HG03460 (cell line): ENCODE measurements around the gene SLC22A15.
"Not testable (repeated sequence)": the region's sequence is repeated elsewhere in the genome, so short reads cannot be mapped to it uniquely, and the experiment has no call there.

Experiments used
- ATAC-seq: cut with Tn5 transposase; IDR thresholded peaks from one replicate; pipeline ENCODE4 v1.9.1; 2021; ENCODE audit not compliant: unreplicated experiment

SLC22A15 gene

DNA sequence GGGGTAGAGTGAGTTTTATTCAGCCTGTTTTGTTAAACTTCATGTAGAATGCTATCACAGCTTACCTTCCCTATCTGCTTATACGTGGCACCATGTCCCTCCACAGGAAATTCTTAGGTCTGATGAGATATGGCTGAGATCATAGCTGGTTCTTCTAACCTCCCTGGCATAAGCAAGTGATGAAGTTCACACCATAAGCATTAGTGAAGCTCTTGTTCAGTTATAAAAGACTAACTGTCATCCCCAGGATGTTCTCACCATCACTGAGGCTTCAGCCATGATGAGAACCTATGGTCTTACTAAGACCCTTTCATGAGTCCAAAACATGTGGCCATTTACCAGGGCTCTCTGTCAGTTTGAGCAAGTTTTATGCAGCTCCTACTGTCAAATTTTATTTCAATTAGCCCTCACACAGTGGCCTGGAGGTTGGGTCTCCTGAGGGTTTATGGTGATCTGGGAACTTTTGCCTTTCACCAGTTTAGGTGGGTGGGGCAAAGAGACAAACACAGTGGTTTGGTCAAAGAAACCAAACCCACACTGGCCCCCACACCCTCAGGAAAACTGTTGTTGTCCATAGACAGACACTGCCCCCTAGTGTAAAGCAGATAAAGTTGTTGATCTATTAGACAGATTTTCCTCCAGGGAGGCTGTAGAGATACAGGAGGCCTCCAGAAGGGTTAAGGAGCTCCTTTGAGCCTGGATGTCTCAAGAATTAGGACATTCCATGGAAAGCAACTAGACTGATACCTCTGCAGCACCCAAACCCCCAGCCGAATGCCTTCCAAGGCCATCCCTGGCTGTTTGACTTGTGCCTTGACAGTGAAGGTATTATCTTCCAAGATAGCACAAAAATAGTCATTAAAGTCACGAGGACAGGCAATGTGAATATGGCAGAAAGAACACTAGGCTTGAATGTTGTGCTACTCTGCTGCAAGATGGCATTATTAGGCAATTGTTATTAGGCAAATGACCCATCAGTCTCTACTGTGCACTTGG is 5.0 kb downstream of the SLC22A15 start:
- no peak for ATAC-seq

DNA sequence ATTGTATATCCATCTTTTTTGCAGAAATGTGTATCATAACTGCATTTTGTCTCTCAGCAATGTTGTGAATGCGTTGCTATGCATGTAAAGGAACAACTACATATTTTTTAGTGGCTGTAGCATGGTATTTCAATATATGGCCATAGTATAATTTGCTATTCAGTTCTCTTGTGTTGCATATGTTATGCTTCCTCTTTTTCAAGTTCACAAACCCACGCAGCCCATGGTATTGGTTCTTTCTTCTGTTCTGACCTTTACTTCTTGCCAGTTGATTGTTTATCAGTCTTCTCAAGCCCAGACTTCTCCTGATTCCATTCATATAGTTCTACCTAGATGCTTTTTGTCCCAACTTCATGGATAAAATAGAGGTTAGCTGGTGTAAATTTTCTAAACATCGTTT is 6.1 kb downstream of the SLC22A15 start:
- ATAC-seq = no peak

DNA sequence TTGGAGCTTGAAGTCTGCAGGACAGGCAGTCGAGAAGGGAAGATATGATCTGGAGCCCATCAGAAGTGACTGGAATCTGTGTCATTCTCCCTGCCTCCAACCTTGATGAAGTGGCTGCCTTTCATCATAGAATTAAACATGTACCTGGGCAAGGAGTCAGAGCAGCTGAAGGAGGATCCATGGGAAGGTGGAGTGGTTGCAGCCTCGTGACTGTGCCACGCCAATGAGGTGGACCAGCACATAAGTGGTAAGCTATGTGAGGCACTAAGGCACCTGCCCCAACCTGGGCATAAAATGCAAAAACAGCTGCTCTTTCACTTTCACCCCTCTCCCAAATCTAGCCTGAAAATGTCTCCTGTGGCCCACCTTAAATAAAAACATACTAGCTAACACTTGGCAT is 7.3 kb downstream of the SLC22A15 start:
- no peak for ATAC-seq

DNA sequence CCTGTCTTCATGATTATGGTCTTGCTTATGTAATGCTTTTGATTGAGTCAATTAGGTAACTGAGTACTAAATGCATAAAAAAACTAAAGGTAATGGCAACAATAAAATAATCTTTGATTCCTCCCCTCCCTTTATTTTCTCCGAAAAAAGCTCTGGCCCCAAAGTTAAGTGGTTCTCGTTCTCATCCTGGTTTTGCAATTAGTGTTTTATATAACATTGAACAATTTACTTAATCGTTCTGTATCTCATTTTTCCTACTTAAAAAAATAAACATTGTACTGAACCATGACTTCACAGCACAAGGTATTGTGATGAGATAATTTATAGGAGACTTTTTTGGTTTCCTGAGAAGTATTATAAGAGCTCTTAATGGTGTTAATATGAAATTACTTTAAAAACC is 11.3 kb downstream of the SLC22A15 start:
- ATAC-seq = no peak

DNA sequence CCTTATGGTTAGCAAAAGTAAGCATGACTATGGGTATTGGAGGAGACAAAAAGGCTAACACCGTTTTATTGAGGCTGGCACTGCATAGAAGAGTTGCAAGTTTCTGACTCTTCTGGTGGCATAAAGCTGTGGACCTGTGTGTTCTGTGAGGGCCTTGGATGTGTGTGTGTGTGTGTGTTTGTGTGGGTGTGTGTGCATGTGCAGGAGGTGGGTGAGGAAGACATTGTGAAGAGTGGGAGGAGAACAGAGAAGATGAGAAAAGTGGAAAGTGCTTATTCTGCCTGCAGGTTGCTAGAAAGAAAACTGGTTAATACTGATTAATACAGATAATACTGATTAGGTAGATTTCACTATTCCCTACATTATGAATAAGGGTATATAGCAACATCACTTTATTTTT is 12.6 kb downstream of the SLC22A15 start:
- no peak for ATAC-seq

DNA sequence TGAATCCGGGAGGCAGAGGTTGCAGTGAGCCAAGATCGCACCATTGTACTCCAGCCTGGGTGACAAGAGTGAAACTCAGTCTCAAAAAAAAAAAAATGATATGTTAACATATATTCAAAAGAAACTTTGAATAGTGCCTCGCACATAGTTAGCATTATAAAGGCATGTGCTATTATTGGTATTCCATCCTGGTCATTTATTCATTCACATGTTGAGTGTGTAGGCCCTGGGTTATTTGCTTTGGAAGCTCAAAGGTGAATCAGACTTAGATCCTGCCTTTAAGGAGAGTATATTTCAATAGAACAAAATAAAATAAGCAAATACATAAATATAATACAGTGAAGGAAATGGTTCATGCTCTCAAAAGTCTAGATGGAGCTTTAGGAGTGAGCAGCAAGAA is 13.4 kb downstream of the SLC22A15 start:
- no peak for ATAC-seq

DNA sequence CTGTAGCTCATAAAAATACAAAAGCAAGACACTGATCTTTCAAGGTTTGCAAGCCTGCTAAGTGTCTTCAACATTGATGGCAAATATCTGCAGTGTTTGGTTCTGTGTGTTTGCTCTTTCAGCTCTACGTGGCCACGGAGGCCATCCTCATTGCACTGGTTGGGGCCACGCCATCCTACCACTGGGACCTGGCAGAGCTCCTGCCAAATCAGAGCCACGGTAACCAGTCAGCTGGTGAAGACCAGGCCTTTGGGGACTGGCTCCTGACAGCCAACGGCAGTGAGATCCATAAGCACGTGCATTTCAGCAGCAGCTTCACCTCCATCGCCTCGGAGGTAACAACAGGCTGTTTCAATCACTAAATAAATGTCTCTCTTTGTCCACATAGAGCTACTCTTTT is 15.6 kb downstream of the SLC22A15 start:
- no peak for ATAC-seq

DNA sequence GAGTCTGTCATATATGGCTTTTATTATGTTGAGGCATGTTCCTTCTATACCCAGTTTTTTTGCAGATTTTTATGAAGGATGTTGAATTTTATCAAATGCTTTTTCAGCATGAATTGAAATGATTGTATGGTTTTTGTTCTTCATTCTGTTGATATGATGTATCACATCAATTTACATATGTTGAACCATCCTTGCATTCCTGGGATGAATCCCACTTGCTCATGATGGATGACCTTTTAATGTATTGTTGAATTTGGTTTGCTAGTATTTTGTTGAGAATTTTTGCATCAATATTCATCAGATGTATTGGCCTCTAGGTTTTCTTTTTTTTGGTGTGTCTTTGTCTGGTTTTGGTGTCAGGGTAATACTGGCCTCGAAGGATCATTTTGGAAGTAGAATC is 21.6 kb downstream of the SLC22A15 start:
- ATAC-seq = not testable (repeated sequence)

DNA sequence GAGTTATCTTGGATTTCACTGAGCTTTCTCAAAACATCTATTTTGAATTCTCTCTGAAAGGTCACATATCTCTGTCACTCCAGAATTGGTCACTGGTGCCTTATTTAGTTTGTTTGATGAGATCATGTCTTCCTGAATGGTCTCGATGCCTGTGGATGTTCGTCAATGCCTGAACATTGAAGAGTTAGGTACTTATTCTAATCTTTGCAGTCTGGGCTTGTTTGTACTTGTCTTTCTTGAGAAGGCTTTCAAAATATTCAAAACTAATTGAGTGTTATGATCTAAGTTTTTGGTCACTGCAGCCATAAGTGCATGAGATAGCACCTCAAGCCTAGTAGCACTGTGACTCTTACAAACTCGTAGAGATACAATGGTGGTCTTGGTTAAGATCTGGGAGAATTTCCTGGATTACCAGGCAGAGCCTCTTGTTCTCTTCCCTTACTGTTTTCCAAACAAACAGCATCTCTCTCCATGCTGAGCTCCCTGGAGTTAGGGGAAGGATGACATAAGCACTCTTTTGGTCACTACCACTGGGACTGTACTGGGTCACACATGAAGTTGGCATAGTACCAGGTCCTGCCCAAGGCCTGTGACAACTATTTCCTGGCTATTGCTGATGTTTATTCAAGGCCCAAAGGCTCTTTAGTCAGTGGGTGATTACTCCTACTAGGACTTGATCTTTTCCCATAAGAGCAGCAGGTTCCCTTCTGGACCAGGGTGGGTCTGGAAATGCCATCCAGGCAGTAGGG is 25.6 kb downstream of the SLC22A15 start:
- no peak for ATAC-seq

DNA sequence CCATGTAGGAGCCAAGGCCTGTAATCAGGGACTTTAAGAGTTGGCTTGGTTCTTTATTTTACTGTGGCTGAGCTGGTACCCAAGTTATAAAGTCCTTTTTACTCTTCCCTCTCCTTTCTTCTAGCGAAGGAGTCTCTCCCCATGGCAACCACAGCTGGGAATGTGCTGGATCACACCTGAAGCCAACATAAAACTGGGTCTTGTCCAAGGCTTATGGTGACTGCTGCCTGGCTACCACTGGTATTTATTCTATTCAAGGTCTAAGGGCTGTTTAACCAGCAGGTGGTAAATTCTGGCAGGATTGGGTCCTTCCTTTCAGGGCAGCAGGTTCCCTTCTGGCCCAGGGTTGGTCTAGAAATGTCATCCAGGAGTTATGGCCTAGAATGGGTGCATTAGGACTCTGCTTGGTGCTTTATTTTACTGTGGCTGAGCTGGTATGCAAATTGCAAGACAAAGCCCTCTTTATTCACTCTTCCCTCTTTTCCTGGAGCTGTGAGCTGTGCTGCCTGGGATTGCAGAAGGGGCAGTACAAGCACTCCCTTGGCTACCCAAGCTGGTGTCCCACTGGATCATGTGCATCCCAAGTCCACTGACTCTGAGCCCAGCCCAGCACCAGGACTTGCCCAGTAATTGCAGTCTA is 26.6 kb downstream of the SLC22A15 start:
- ATAC-seq = no peak

DNA sequence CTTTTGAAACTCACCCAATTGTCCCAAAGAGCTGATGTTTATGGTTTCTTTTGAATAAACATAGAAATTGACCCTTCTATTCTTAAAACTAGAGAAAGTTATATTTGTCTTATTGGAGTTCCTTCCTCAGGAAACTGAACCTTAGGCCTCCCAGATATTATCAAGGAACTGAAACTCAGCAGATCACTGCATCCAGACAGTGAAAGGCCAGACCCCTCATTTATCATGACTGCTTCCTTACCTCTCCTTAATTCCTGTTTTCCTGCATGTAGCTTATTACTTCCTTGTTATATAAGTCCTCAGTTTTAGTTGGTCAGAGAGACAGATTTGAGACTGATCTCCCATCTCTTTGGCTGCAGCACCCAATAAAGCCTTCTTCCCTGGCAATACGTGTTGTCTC is 27.5 kb downstream of the SLC22A15 start:
- ATAC-seq = no peak

DNA sequence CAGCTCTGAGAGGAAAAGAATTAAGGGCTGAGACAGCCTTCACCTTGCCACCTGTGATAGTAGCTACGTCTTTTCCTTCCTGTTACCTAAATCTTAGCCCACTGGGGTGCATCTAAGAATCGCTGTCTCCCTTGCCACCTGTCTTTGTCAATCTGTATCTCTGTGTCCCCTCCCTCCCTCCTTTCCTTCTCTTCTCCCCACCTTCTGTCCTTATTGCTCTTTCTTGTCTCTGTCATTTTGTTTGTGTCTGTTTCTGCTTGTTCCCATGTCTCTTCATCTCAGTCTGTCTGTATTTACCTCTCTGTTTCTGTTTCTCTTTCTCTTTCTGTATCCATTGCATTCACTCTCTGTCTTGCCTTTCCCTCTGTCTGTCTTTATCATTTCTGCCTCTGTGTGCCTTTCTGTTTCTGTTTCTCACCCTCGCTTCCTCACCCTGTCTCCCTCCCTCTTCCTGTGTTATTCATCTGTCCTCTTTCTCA is 30.2 kb downstream of the SLC22A15 start:
- peak; percentile 91 for ATAC-seq

DNA sequence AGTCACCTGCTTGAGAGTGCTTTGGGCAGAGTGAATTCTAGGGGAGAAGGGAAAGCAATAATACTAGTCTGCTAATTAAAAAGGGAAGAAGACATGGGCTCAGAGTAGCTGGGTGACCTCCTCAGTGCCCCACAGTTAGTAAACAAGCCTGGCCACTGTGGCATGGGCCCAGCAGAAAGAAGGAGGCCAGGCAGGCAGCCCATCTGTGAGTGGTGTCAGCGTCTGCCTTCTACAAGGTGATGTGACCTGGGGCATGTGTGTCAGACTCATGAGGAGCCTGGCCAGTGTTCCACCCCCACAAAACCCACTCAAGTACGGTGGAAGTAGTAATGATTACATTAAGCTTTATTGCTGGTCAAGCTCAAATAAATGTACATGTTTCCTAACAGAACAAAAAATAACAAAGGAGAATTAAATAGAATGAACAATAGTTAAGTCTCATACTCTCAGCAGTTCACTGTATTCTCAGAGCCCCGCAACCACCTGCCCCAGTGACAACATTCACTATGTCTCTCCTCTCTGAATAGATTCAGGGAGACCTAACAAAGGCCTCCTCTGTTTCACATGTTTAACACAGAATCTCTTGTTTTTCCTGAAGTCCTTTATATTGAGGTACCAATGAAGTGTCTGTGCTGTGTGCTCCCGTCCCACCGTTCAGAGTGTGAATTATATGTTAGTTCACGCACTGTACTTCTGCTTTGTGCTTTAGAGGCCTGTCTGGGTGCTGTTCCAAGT is 32.5 kb downstream of the SLC22A15 start:
- ATAC-seq = no peak

DNA sequence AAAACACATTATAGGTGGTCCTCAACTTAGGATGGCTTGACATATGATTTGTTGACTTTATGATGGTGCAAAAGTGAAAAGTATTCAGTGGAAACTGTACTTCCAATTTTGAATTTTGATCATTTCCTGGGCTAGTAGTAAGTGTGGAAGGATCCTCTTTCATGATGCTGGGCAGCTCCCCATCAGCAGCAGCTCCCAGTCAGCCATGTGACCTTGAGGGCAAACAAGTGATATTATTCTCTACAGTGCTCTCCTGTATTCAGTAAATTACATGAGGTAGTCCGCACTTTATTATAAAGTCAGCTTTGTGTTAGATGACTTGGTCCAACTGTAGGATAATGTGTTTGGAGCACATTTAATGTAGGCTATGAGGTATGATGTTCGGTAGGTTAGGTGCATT is 36.4 kb downstream of the SLC22A15 start:
- no peak for ATAC-seq

DNA sequence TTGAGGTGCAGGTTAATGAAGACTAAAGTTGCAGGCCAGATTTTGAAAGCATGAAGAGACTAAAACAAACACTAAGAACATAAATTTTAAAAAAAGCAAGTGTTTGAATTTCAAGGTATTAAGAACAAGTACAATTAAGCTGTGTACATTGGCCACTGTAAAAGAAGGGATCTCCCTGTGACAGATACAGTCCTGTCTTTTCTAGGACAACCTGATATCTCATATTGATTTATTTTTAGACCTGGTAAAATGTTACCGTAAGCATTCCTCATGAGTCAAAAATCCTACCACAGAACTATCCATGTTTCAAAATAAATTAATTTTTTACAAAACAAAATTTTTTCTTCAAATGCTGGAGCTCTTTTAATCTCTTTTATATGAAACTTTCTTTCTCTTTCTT is 39.4 kb downstream of the SLC22A15 start:
- no peak for ATAC-seq

DNA sequence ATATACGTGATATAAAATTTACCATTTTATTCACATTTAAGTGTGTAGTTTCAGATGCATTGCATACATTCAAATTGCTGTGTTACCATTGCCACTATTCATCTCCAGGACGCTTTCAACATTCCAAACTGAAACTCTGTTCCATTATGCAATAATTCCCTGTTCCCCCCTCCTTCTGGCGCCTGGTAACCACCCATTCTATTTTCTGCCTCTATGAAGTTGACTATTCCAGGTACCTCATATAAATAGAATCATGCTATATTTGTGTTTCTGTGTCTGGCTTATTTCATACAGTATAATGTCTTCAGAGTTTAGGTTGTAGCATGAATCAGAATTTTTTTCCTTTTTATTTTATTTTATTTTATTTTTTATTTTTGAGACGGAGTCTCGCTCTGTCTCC is 41.7 kb downstream of the SLC22A15 start:
- ATAC-seq = no peak

DNA sequence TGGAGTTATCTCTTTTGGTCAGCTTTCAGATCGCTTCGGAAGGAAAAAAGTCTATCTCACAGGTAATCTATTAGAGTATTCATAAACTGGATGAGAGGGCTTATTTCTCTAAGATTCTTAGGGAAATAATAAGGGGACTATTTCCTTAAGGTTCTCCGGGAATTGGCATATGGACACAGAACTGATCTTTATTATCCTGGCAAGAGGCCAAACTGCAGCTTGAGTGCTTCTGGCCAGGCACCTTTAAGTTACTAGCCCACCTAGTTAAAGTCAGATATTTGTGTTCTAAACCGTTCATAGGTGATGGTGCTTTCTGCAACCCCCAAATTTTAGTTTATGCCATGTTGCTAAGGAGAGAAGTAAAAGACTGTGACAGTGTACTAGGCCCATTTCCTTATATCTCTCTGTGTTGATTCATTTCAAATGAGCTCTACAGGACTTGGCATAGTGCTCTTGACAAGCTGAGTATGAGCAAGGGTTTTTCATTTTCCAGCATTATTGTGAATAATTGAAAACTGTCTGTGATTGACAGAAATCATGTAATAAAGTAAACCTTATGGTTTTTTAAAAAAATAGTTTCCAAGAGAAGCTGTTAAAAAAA is 43.4 kb downstream of the SLC22A15 start:
- no peak for ATAC-seq

DNA sequence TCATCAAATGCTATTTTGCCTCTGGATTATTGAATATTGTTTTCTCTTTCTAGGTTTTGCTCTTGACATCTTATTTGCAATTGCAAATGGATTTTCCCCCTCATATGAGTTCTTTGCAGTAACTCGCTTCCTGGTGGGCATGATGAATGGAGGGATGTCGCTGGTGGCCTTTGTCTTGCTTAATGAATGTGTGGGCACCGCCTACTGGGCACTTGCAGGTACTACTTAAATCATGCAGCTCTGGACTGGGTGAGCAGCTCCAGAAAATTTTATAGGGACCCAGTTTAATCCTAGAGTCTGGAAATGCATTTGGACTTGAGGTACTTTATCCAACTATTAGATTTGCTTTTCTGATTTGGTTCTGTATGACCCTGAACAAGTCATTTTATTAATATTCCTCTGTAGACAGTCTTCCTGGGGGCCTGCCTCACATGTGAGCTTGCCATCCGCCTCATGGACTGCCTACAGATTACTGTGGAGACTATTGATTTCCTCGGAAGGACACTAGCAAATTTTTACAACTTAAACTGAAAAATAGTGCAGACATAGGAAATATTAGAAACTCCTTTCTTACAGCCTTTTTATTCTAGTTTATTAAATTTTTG is 44.5 kb downstream of the SLC22A15 start:
- peak; percentile 74 for ATAC-seq

DNA sequence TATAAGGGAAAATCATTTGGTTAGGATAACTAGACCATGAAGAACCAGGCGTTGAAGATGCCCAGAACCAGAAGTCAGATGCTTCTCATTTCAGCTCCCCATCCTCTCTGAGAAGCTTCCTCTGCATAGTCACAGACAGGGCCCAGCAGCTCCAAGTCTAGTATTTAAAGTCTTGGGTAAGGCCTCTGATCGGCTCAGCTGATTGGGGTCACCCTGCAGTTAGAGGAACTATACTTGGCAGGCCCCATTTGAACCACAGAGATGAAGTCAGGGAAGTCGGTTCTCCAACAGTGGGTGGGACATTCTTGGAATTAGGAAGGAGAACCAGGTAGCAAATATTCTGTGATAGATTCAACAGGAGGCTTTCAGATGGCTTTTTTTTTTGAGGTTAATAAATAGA is 48.3 kb downstream of the SLC22A15 start:
- ATAC-seq = no peak

DNA sequence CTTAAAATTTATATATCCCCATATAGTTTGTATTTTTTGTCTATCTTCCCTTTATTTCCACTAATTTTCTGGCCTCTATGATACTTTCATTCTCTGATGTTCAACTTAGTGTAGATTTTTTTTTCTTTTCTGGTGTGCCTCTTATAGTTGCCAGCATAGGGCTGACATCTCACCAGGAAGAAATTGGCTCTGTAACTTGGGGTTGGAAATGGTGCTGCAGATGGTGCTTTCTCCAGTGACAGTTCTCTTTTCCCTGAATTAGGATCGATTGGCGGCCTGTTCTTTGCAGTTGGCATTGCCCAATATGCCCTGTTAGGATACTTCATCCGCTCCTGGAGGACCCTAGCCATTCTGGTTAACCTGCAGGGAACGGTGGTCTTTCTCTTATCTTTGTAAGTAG is 50.3 kb downstream of the SLC22A15 start:
- no peak for ATAC-seq
